Measurements from ENCODE around the gene NACC2.

NACC2 gene

GRCh38 chr9:136020671-136021070 lies 74.4 kb downstream of the NACC2 start:
- no peak overlapping the region for H3K4me3 ChIP-seq (replicated peaks; ENCODE audit: low read depth, low read length)
- TF ChIP-seq, protein P1, sequence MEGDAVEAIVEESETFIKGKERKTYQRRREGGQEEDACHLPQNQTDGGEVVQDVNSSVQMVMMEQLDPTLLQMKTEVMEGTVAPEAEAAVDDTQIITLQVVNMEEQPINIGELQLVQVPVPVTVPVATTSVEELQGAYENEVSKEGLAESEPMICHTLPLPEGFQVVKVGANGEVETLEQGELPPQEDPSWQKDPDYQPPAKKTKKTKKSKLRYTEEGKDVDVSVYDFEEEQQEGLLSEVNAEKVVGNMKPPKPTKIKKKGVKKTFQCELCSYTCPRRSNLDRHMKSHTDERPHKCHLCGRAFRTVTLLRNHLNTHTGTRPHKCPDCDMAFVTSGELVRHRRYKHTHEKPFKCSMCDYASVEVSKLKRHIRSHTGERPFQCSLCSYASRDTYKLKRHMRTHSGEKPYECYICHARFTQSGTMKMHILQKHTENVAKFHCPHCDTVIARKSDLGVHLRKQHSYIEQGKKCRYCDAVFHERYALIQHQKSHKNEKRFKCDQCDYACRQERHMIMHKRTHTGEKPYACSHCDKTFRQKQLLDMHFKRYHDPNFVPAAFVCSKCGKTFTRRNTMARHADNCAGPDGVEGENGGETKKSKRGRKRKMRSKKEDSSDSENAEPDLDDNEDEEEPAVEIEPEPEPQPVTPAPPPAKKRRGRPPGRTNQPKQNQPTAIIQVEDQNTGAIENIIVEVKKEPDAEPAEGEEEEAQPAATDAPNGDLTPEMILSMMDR (IDR thresholded peaks at IDR 0.05; ENCODE audit: low read depth, low read length, missing control alignments): no peak
- no peak for DNase-seq (ENCODE audit: extremely low read depth, low read depth)

GRCh38 chr9:136020206-136020605 lies 74.9 kb downstream of the NACC2 start:
- no peak overlapping the region for H3K4me3 ChIP-seq (replicated peaks; ENCODE audit: low read depth, low read length)
- TF ChIP-seq, protein P1 (IDR thresholded peaks at IDR 0.05; ENCODE audit: low read depth, low read length, missing control alignments): no peak
- no peak for DNase-seq (ENCODE audit: extremely low read depth, low read depth)

GRCh38 chr9:136019681-136020060 lies 75.4 kb downstream of the NACC2 start:
- no peak overlapping the region for H3K4me3 ChIP-seq (replicated peaks; ENCODE audit: low read depth, low read length)
- TF ChIP-seq, protein P1 (IDR thresholded peaks at IDR 0.05; ENCODE audit: low read depth, low read length, missing control alignments): no peak
- no peak for DNase-seq (ENCODE audit: extremely low read depth, low read depth)

DNA sequence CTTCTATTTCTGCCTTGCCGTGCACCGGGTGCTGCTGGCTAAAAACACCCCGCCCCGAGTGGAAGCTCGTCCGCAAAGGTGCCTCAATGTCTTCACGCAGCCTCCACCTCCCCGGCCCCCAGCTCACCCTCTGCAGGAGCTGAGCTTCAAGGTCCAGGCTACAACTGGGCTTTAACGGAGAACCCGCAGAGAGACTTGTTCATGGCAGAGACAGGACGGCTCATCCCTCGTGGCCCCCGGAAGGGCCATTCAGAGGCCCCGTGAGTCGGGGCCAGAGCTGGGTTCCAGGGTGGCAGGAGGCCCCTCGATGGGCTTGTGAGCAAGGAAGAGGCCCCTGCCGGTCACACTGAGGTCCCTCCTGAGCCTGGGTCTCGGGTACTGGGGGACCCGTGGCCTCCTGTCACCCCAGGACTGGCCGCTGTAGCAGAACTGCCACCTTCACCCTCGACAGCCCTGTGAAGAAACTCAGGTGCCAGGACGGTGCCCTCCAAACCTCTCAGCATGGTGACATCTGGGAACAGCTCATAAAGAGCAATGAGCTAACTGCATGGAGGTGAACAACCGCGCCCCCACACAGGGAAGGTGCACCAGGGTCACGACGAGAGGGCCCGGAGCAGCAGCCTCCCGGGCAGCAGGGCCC lies 75.9 kb downstream of the NACC2 start:
- H3K4me3 ChIP-seq (replicated peaks; ENCODE audit: low read depth, low read length): no peak overlapping the region
- DNase-seq (ENCODE audit: extremely low read depth, low read depth): no peak
- TF ChIP-seq, protein P1 (IDR thresholded peaks at IDR 0.05; ENCODE audit: low read depth, low read length, missing control alignments): no peak

DNA sequence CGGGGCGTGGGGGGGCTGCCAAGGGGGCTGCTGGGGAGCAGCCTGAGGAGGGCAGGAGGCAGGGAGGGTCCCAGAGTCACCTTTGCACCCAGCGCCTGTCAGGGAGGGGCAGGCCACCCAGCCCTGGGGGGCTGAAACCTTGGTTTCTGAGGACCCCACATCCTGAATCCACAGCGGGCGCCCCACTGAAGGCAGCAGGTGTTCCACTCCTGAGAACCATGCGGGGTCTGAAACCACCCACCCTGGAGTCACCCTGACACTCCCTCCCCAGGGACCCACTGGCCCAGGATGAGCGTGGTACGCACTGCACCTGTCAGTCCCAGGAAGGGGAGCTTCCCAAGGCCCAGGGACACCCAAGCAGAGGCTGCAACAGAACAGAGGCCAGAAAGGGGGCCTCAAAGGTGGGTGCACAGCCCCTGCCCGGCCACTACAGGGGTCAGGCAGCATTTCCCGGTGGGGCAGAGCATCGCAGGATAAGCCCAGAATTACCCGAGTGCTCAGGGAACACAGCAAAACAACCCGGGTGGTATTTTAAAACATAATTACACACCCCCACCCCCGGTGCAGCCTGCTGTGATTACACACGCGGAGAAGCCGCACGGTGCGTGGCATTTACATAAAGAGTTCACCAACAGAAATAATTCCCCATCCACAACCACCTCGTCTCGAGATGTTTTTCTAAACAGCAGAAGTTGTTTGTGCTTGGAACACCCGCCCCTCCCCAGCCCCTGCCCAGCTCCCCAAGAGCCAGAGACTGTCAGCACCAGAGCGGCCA lies 76.6 kb downstream of the NACC2 start:
- TF ChIP-seq, protein P1 (IDR thresholded peaks at IDR 0.05; ENCODE audit: low read depth, low read length, missing control alignments): no peak
- DNase-seq (ENCODE audit: extremely low read depth, low read depth): no peak
- no peak overlapping the region for H3K4me3 ChIP-seq (replicated peaks; ENCODE audit: low read depth, low read length)

DNA sequence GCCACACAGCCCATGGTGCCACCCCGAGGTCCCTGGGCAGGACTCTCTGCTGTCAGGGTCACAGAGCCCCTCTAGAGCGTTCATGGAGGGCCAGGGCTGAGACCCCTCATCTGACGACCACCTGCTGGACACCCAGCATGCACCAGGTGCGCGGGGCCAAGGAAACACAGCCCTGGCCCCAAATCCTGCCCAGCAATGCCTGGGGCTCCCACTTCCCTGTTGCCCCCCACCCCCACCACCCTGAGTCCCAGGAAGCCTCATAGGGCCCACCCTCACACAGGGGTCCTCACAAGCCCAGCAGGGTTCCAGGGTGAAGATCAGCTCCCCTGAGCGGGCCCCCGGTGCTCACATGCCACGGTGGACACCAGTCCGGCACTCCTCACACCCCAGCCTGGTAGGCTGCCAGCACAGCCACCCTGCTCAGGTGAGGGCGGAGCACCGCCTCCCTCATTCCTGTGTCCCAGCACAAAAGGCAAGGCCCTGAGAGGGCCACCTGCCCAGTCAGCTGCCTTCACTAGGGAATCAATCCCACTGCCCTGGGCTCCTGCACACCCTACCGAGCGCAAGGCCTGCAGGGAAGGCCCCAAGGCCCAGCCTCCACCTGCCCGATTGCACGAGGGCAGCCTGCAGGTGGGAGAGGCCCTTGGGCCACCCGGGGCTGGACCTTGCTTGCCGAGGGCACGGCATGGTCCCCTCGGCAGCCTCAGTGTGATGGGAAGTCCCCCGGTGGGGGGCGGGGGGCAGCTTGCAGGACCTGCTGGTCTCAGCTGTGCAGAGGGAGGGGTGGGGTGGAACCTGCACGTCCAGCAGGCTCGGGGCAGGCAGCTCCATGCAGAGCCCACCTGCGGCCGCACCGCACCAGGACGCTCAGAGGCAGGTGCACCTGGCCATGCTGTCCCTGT lies 77.5 kb downstream of the NACC2 start:
- TF ChIP-seq, protein P1 (IDR thresholded peaks at IDR 0.05; ENCODE audit: low read depth, low read length, missing control alignments): no peak
- no peak for DNase-seq (ENCODE audit: extremely low read depth, low read depth)

More for the DNA sequence above, 77.5 kb downstream of the NACC2 start:
- no peak overlapping the region for H3K4me3 ChIP-seq (replicated peaks; ENCODE audit: low read depth, low read length)
